NCI-H345 treated with DMSO at 0.1 percent for 48 hours (cell line): ENCODE results near the gene AGMO.
"Not testable (repeated sequence)": the region's sequence is repeated elsewhere in the genome, so short reads cannot be mapped to it uniquely, and the experiment has no call there.

Source experiments
- DNase-seq: peaks from one replicate; lab custom pipeline; 2025; ENCODE audit not compliant: unreplicated experiment; lab: John Stamatoyannopoulos, UW

Gene AGMO

DNA sequence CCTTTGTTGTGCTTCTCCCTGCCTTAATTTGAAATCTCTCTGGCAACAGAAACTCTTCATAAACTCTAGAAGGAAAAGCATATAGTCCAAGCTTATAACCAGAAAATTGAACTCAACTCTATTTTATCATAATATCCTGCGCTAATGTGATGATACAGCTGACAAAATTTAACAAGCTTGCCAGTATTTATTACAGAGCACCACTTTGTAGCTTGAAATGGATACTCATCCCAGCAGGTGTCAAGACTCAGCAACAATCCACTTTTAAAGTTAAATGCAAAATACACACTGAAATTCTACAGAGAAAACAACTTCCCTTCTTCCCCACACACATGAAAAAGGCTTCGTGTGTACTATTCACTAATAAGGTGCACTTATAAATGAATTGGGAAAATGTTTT lies 228.9 kb downstream of the AGMO start:
- DNase-seq = peak; percentile 57

- DNase-seq = no peak
Observed at GRCh38 chr7:15330943-15331342, 230.9 kb downstream of the AGMO start.

- DNase-seq = no peak
Observed at GRCh38 chr7:15327001-15327400, 234.8 kb downstream of the AGMO start.

DNA sequence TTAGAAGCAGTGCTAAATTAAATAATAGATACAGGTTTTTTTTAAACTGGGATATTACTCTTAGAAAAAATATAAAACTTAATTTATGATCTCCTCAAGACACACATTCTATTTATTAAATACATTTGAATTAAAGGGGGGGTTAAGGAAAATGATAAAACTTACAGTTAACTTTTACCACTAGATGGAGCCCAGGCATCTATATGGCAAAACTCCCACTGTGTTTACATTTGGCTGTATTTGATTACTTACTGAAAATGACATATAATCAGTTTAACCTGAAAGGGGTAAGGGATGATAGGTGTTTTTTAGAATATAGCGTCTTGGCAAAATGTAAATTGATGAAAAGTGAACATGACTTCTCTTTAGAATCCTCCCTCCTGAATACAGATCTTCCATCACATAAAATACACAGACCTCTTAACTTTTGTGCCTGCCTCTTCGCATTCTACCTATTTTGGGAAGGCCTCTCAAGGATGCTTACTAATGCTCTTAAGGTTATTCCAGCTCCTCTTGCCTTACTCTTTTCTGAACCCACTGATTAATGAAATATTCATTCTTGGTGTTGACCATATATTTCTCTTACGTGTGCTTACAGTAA lies 235.7 kb downstream of the AGMO start:
- peak; percentile 38 for DNase-seq

- DNase-seq = no peak
Observed at GRCh38 chr7:15323550-15323949, 238.3 kb downstream of the AGMO start.

DNA sequence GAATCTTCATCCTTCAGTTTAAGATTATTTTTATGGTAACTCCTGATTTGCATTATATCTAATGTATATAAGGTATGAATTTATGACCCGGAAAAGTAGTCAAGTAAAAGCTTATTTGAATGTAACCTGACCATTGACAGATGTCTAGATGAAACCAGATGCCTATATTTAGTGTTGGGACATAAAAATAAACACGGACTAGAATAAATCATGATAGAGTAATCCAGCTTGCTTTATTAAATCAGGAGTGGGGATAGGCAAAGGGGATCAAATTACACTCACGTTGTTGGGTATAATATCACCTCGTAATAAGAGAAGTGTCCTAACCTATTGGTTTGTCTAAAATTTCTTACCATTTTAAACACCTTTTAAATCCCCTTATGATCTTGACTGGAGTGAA lies 244.6 kb downstream of the AGMO start:
- DNase-seq = no peak

GRCh38 chr7:15315678-15316077 lies 246.1 kb downstream of the AGMO start:
- no peak for DNase-seq

DNA sequence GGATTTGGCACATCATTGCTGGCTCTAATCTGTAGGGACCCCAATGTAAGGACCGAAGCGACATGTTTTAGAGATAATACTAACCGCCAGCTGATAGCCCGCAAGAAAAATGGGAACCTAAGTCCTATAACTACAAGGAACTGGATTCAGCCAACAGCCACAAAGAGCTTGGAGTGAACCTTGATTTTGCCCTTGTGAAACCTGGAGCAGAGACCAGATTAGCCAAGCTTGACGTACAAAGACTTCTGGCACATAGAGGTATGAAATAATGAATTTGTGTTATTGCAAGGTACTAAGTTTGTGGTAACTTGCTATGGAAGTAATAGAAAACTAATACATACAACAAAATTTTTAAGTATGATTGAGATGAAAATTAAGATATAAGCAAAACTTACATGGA lies 246.9 kb downstream of the AGMO start:
- DNase-seq = no peak

DNA sequence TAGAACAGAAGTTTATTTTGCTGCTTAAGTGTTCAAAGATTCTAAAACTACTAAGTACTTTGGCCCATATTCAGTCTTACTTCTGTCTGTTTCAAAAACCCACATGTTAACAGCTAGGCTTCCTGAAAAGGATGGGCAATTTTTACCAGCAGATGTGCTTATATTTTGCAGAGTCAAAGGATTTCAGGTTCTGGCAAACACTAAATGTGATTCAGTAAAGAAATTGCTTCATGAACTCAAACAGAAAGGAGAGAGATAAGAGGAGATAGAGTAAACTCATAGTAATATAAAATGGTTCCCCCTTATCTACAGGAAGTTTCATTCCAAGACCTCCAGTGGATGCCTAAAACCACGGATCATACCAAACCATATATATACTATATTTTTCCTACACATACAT lies 248.5 kb downstream of the AGMO start:
- DNase-seq = no peak

GRCh38 chr7:15309872-15310271 lies 251.9 kb downstream of the AGMO start:
- no peak for DNase-seq

DNA sequence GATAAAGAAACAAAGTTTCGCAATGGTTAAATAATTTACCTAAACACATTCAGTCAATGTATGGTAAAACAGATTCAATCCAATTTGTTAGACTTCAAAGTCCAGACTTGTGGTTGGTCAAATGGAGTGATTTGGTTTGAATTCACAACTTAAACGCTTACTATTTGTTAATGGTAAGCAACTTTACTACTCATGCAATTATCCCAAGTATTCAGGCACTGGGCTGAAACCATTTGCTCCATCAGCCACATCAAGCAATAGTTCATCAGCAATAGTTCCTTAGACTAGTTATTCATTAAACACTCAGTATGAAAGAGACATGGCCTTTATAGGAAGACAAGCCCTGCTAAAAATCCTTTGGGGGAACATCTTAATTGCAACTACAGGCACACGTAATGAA lies 253.0 kb downstream of the AGMO start:
- no peak for DNase-seq

GRCh38 chr7:15306296-15306695 lies 255.5 kb downstream of the AGMO start:
- DNase-seq = no peak

- DNase-seq = peak; percentile 56
Observed at GRCh38 chr7:15305002-15305600, 256.7 kb downstream of the AGMO start.

- DNase-seq = no peak
Observed at GRCh38 chr7:15303357-15303756, 258.5 kb downstream of the AGMO start.

GRCh38 chr7:15300986-15301385 lies 260.8 kb downstream of the AGMO start:
- not testable (repeated sequence) for DNase-seq

DNA sequence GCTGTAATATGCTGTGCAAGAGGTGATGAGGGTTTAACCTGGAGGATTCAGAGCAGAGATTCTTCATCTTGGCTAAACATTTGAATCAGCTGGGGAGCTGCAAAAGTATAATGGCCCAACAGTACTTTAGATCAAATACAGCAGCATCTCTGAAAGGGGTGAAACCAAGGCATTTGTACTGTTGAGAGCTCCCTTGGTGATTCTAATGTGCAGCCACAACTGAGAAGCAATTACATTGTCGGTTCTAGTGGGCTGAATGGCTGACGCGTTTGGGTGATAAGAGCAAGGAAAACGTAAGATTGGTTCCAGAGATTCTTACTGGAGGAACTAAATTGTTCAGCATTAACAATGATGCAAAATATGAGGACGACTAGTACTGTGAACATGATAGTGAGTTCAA lies 269.7 kb downstream of the AGMO start:
- no peak for DNase-seq

DNA sequence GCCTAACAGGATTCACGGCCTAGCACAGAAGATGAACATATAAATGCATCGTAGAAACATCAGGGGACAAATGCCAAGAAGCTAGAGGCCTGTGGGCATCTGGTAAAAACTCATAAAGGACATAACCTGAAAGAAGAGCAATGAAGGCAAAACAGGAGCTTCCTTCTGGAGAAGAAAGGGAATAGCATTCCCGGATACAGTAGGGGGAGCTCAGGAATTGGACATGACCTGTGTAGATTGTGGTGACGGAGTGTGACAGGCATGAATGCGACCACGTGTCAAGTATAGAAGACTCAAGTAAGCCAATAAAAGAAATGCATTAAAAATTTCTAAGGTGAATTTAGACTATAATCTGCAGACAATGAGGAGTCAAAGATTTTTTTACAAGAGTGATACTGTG lies 270.1 kb downstream of the AGMO start:
- DNase-seq = no peak

GRCh38 chr7:15288741-15289140 lies 273.1 kb downstream of the AGMO start:
- no peak for DNase-seq

DNA sequence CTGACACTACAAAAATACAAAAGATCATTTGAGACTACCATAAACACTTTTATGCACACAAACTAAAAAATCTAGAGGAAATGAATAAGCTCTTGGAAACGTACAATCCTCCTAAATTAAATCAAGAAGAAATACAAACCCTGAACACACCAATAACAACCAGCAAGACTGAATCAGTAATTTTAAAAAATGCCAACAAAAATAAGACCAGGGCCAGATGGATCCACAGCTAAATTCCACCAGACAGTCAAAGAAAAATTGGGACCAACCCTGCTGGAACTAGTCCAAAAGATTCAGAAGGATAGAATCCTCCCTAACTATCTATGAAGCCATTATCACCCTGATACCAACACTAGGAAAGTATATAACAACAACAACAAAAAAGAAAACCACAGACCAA lies 277.4 kb downstream of the AGMO start:
- no peak for DNase-seq

- DNase-seq = no peak
Observed at GRCh38 chr7:15280078-15280733, 281.6 kb downstream of the AGMO start.

GRCh38 chr7:15279640-15280039 lies 282.2 kb downstream of the AGMO start:
- DNase-seq = no peak

DNA sequence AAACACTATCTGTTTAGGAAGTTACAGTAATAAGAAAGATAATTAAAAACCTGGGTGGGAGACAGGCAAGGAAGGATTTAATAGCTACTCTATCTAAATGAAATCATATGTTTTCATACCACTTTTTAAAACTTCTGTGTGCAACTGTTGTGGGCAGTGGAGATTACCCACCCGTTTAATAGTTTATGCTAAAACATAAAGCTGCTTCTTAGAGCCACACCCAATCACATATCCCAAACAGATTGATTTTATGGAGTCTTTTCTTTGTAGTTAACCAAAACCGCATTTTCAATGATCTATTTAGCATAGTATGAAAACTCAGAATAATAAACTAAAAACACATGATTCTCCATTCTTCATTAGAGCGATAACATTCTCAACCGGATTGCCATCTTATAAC lies 304.1 kb downstream of the AGMO start:
- no peak for DNase-seq

GRCh38 chr7:15252181-15252580 lies 309.6 kb downstream of the AGMO start:
- no peak for DNase-seq
